ENCODE results near the gene ANXA2R. TPM values are rescaled to one million over a fixed set of nuclear protein-coding genes. Genes with fewer than 3 reads are reported as not detected.

The ANXA2R gene
- total RNA-seq, 2 experiments from 2014 or later: 8.0 to 10.4 TPM

DNA sequence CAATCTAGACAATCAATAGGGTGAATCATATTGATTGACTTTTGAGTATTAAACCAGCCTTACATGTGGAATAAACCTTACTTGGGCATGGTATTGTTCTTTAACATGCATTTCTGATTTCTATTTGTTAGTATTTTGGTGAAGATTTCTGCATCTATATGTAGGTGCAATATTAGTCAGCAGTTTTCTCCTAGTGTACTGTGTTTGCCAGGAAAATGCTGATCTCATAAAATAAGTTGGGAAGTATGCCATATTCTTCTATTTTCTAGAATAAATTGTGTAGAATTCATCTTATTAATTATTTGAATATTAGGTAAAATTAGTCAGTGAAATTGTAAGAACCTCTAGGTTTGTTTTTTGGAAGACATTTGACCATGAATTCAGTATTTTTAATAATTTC lies 38.4 kb downstream of the ANXA2R start:
- Mint-ChIP-seq H3K27ac (no peak overlapping the region), H3K27me3 (peaks cover 3% of the 10 kb centered on the region), H3K4me1 (ENCODE audit: low read depth) (peaks cover 7% of the 10 kb centered on the region), H3K9me3 (no peaks in the 10 kb centered on the region), H3K36me3 (ENCODE audit: low read depth) (no peaks in the 10 kb centered on the region), H3K4me3 (no peak overlapping the region)
- TF ChIP-seq, protein P1, sequence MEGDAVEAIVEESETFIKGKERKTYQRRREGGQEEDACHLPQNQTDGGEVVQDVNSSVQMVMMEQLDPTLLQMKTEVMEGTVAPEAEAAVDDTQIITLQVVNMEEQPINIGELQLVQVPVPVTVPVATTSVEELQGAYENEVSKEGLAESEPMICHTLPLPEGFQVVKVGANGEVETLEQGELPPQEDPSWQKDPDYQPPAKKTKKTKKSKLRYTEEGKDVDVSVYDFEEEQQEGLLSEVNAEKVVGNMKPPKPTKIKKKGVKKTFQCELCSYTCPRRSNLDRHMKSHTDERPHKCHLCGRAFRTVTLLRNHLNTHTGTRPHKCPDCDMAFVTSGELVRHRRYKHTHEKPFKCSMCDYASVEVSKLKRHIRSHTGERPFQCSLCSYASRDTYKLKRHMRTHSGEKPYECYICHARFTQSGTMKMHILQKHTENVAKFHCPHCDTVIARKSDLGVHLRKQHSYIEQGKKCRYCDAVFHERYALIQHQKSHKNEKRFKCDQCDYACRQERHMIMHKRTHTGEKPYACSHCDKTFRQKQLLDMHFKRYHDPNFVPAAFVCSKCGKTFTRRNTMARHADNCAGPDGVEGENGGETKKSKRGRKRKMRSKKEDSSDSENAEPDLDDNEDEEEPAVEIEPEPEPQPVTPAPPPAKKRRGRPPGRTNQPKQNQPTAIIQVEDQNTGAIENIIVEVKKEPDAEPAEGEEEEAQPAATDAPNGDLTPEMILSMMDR (IDR thresholded peaks at IDR 0.05): no peak
- POLR2A ChIA-PET: no interaction called here
- no peak for ATAC-seq
- no peak for DNase-seq
- intact Hi-C loops (cut with micrococcal nuclease): no loop called here
- CTCF ChIA-PET: no interaction called here

DNA sequence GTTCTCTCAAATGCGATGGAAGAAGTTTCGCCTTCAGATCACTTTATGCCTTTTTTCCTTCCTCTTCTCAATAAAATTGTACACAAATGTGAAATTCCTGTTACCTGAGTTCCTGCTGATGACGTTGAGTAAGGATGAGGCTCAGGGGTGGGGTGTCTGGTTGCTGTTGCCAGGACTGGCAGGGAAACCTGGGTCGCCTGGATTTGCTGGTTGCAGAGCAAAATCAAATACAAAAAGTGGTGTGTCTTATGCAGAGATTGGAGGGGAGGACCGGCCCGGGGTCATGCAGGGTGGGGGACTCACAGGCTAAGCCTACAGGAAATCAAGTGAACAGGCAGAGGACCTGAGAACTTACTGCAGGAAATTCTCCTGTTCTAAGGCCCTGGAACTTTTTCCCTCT lies 39.2 kb downstream of the ANXA2R start:
- H3K27me3 Mint-ChIP-seq: peaks cover 3% of the 10 kb centered on the region
- DNase-seq (no peak), ATAC-seq (no peak)
- intact Hi-C loops (cut with micrococcal nuclease): no loop called here
- H3K4me1 Mint-ChIP-seq (ENCODE audit: low read depth): peaks cover 15% of the 10 kb centered on the region
- no peak overlapping the region for H3K4me3 Mint-ChIP-seq
- ChIA-PET POLR2A (no interaction called here), CTCF (no interaction called here)
- no peaks in the 10 kb centered on the region for H3K9me3 Mint-ChIP-seq
- TF ChIP-seq, protein P1 (IDR thresholded peaks at IDR 0.05): no peak
- no peaks in the 10 kb centered on the region for H3K36me3 Mint-ChIP-seq (ENCODE audit: low read depth)
- H3K27ac Mint-ChIP-seq: no peak overlapping the region

GRCh38 chr5:43000111-43000840 lies 39.8 kb downstream of the ANXA2R start:
- intact Hi-C loops (cut with micrococcal nuclease): no loop called here
- ChIA-PET CTCF (no interaction called here), POLR2A (no interaction called here)
- peaks cover 14% of the 10 kb centered on the region for H3K4me1 Mint-ChIP-seq (ENCODE audit: low read depth)
- TF ChIP-seq, protein P1 (IDR thresholded peaks at IDR 0.05): no peak
- no peaks in the 10 kb centered on the region for H3K9me3 Mint-ChIP-seq
- no peak overlapping the region for H3K27ac Mint-ChIP-seq
- peaks cover 3% of the 10 kb centered on the region for H3K27me3 Mint-ChIP-seq
- H3K36me3 Mint-ChIP-seq (ENCODE audit: low read depth): no peaks in the 10 kb centered on the region
- no peak for DNase-seq
- no peak for ATAC-seq
- no peak overlapping the region for H3K4me3 Mint-ChIP-seq

- ChIA-PET CTCF (interaction anchor here (0.7 to 9.6 kb wide), 12 partner anchors 12 to 488 kb away, joined by 3 to 132 read pairs (median 6); partner anchors contain the start of gene TMEM267), POLR2A (interaction anchor here (0.9 to 10.2 kb wide), 9 partner anchors 13 to 70 kb away, joined by 3 to 169 read pairs (median 7); no protein-coding TSS in a partner anchor)
- Mint-ChIP-seq H3K27ac (peak overlapping the region; percentile 99), H3K9me3 (no peaks in the 10 kb centered on the region), H3K27me3 (peaks cover 1% of the 10 kb centered on the region), H3K4me1 (ENCODE audit: low read depth) (peaks cover 20% of the 10 kb centered on the region), H3K4me3 (peak overlapping the region; percentile 90), H3K36me3 (ENCODE audit: low read depth) (peaks cover 7% of the 10 kb centered on the region)
- ATAC-seq: no peak
- no peak for DNase-seq
- intact Hi-C loops (cut with micrococcal nuclease): loop anchor here (1.0 to 10.0 kb wide), 4 partner anchors 13 to 489 kb away; partner anchors contain the start of gene TMEM267
- TF ChIP-seq, protein P1 (IDR thresholded peaks at IDR 0.05): no peak
Observed at GRCh38 chr5:42995360-42995751, 44.8 kb downstream of the ANXA2R start.

Measured in activated CD8-positive, alpha-beta T cell treated with anti-CD3 and anti-CD28 coated beads for 36 hours (primary cell).